Measurements from ENCODE around the gene GRK5.
A peak's percentile ranks its signal among the peaks of the same experiment; 100 is the strongest.

Gene GRK5

GRCh38 chr10:119341459-119342301 lies 134.3 kb downstream of the GRK5 start:
- FAIRE-seq (peak; percentile 27), DNase-seq (ENCODE audit: insufficient read length) (no peak)
- no peak for TF ChIP-seq POLR2A (IDR thresholded peaks at IDR 0.05; ENCODE audit: low read depth, low read length)
- no peak for TF ChIP-seq POLR2AphosphoS5 (IDR thresholded peaks at IDR 0.05; ENCODE audit: low read depth, low read length)
- TF ChIP-seq TAF1 (IDR thresholded peaks at IDR 0.05; ENCODE audit: borderline replicate concordance, low read depth, low read length), result no peak

DNA sequence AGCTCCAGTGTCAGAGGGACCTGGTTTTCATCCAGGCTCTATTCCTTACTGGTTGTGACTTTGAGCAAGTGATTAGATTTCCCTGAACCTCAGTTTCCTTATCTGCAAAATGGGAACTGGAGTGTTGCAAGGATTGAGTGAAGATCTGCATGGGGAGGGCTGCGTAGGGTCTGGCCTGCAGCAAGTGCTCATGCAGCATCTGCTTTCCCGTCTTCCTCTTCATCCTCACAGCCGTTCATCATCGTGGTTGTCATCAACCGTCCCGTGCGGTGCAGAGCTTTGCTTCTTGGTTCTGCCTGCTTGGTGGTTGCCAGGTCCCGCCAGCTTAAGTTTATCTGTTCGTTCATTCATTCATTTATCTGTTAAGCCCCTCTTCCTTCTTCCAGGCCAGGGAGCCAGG lies 135.0 kb downstream of the GRK5 start:
- DNase-seq (ENCODE audit: insufficient read length) (no peak), FAIRE-seq (no peak)
- TF ChIP-seq TAF1 (IDR thresholded peaks at IDR 0.05; ENCODE audit: borderline replicate concordance, low read depth, low read length), result no peak
- no peak for TF ChIP-seq POLR2AphosphoS5 (IDR thresholded peaks at IDR 0.05; ENCODE audit: low read depth, low read length)
- TF ChIP-seq POLR2A (IDR thresholded peaks at IDR 0.05; ENCODE audit: low read depth, low read length), result no peak

DNA sequence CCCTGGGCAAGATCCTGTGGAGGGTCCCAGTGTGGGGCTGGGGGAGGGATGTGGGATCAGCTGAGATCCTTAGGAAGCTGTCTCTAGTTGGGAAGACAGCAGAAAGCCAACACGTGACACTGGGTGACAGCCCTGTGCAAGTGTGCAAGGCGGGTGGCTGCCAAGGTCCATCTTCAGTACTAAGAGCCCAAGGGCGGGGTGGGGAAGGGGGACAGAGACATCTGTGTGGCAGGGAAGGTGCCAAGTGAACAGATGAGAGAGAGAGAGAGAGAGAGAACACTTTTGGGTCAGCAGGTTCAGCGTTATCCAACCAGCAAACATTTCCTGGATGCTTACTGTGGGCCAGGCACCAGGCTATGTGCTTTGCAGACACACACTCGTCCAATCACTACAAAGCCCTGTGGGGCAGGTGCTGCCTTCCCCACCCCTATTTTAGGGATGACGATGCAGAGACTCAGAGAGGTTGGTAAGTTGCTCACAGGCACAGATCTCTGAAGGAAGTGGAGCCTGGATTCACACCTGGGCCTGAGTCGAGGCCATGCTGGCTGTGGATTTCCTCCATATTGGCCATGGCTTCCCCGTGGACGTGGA lies 135.7 kb downstream of the GRK5 start:
- FAIRE-seq (no peak), DNase-seq (ENCODE audit: insufficient read length) (no peak)
- TF ChIP-seq POLR2AphosphoS5 (IDR thresholded peaks at IDR 0.05; ENCODE audit: low read depth, low read length) (no peak), POLR2A (IDR thresholded peaks at IDR 0.05; ENCODE audit: low read depth, low read length) (no peak), TAF1 (IDR thresholded peaks at IDR 0.05; ENCODE audit: borderline replicate concordance, low read depth, low read length) (no peak)

DNA sequence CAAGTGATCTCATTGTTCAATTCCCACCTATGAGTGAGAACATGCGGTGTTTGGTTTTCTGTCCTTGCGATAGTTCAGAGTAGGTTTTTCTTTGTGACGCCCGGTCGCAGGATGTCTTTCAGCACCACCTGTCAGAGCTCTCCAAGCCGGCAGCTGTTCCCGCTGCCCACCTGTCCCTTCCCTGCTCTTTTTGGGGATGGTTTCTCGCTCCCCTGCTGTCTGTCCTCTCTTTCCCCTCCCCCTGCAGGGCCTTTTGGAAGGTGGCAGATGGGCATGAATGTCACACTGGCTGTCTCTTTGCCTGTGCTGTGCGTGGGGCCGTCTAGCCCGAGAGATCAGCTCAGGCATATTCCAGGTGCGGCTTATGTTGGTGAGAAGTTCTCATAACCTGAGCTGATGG lies 137.0 kb downstream of the GRK5 start:
- TF ChIP-seq TAF1 (IDR thresholded peaks at IDR 0.05; ENCODE audit: borderline replicate concordance, low read depth, low read length) (no peak), POLR2A (IDR thresholded peaks at IDR 0.05; ENCODE audit: low read depth, low read length) (no peak), POLR2AphosphoS5 (IDR thresholded peaks at IDR 0.05; ENCODE audit: low read depth, low read length) (no peak)
- FAIRE-seq (no peak), DNase-seq (ENCODE audit: insufficient read length) (no peak)

- TF ChIP-seq POLR2A (IDR thresholded peaks at IDR 0.05; ENCODE audit: low read depth, low read length) (no peak), POLR2AphosphoS5 (IDR thresholded peaks at IDR 0.05; ENCODE audit: low read depth, low read length) (no peak), TAF1 (IDR thresholded peaks at IDR 0.05; ENCODE audit: borderline replicate concordance, low read depth, low read length) (no peak)
- no peak for DNase-seq (ENCODE audit: insufficient read length)
- no peak for FAIRE-seq
Measured at GRCh38 chr10:119346095-119346832, 138.9 kb downstream of the GRK5 start.

DNA sequence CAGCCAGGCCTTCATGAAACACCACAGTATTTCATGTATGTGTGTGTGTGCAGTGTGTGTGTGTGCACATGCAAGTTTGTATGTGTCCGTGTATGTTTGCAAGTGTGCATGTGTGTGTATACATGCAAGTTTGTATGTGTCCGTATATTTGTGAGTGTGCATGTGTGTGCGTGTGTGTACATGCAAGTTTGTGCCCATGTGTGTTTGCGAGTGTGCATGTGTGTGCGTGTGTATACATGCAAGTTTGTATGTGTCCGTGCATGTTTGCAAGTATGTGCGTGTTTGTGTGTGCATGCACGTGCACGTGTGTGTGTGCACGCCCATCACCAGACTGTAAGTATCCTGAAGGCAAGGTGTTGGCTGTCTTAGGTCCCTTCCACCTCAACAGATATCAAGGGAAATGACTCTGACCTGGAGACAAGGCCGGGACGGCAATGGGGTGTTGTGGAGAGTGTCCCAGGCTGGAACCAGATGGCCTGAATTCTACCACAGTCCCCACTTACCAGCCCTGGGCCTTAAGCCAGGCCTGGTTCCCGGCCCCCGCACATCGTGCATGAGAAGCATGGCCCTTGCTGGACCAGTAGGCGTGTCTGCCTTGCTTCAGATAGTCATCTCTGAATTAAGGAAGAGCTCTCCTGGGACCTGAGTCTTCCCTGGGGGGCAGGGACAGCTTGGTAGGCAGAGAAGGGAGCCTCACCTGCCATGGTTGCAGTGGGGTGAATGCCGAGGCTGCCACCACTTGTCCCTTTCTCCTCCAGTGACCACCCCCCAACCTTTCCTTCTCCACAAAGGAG lies 140.0 kb downstream of the GRK5 start:
- FAIRE-seq, result peak; percentile 44
- TF ChIP-seq POLR2AphosphoS5 (IDR thresholded peaks at IDR 0.05; ENCODE audit: low read depth, low read length) (no peak), POLR2A (IDR thresholded peaks at IDR 0.05; ENCODE audit: low read depth, low read length) (no peak), TAF1 (IDR thresholded peaks at IDR 0.05; ENCODE audit: borderline replicate concordance, low read depth, low read length) (no peak)
- DNase-seq (ENCODE audit: insufficient read length), result no peak

- FAIRE-seq (no peak), DNase-seq (ENCODE audit: insufficient read length) (no peak)
- TF ChIP-seq POLR2AphosphoS5 (IDR thresholded peaks at IDR 0.05; ENCODE audit: low read depth, low read length), result no peak
- no peak for TF ChIP-seq TAF1 (IDR thresholded peaks at IDR 0.05; ENCODE audit: borderline replicate concordance, low read depth, low read length)
- no peak for TF ChIP-seq POLR2A (IDR thresholded peaks at IDR 0.05; ENCODE audit: low read depth, low read length)
Measured at GRCh38 chr10:119348106-119348505, 140.7 kb downstream of the GRK5 start.

GRCh38 chr10:119348516-119349240 lies 141.3 kb downstream of the GRK5 start:
- DNase-seq (ENCODE audit: insufficient read length) (no peak), FAIRE-seq (no peak)
- TF ChIP-seq POLR2A (IDR thresholded peaks at IDR 0.05; ENCODE audit: low read depth, low read length) (no peak), TAF1 (IDR thresholded peaks at IDR 0.05; ENCODE audit: borderline replicate concordance, low read depth, low read length) (no peak), POLR2AphosphoS5 (IDR thresholded peaks at IDR 0.05; ENCODE audit: low read depth, low read length) (no peak)

DNA sequence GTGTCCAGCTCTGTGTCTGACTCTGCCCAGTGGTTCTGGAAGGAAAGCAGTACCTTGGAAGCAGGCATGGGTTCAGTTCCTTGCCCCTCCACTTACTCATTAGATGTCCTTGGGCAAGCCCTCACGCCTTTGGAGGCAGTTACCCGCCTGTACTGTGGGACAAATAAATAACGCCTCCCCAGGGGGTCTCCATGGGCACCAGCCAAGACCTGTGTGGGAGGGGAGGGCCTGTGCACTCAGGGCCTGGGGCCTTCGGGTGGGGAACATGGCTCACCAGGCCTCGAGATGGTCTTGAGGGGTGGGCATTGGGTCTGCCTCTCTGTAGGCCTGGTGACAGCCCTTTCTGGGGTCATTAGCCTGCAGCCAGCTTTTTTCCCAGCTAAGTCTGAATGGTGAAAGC lies 142.0 kb downstream of the GRK5 start:
- TF ChIP-seq POLR2A (IDR thresholded peaks at IDR 0.05; ENCODE audit: low read depth, low read length), result no peak
- no peak for TF ChIP-seq TAF1 (IDR thresholded peaks at IDR 0.05; ENCODE audit: borderline replicate concordance, low read depth, low read length)
- no peak for TF ChIP-seq POLR2AphosphoS5 (IDR thresholded peaks at IDR 0.05; ENCODE audit: low read depth, low read length)
- FAIRE-seq (no peak), DNase-seq (ENCODE audit: insufficient read length) (no peak)

- FAIRE-seq (no peak), DNase-seq (ENCODE audit: insufficient read length) (no peak)
- TF ChIP-seq POLR2AphosphoS5 (IDR thresholded peaks at IDR 0.05; ENCODE audit: low read depth, low read length) (no peak), POLR2A (IDR thresholded peaks at IDR 0.05; ENCODE audit: low read depth, low read length) (no peak), TAF1 (IDR thresholded peaks at IDR 0.05; ENCODE audit: borderline replicate concordance, low read depth, low read length) (no peak)
Measured at GRCh38 chr10:119349937-119350501, 142.6 kb downstream of the GRK5 start.

Data from GM12892 (cell line).